HCT116 (cell line): ENCODE results near the gene S100A3. TPM values are rescaled to one million over a fixed set of nuclear protein-coding genes. Genes with fewer than 3 reads are reported as not detected.

Experiments
- ATAC-seq: fragments of 200-7000 bp; cut with Tn5 transposase; 2 replicates; pipeline ENCODE4 v1.9.1; 2020; ENCODE audit warnings: mild to moderate bottlenecking, moderate library complexity
- BruUV-seq: library from RNA; stranded (reverse); fragments of 400-500 nt; replicated peaks from 2 replicates; lab custom pipeline; 2021; lab: Mats Ljungman, UMichigan
- CTCF ChIA-PET: fragments of 300-600 bp; sonication (Branson Sonifier 250); formaldehyde crosslinking; loops from one replicate; lab custom pipeline; 2021; ENCODE audit warnings: antibody characterized with exemption; lab: Charles Lee
- POLR2A ChIA-PET: fragments of 300-600, 350-600 bp; sonication (Branson Sonifier 250); formaldehyde crosslinking; loops from one replicate; lab custom pipeline; 2021; ENCODE audit warnings: antibody characterized with exemption; lab: Charles Lee
- RAD21 ChIA-PET, 2 experiments: fragments of 300-600 bp; sonication (Branson Sonifier 250); formaldehyde crosslinking; loops; one replicate each; lab custom pipeline; 2023; ENCODE audit warnings: low total read pairs in 2 of 2; ENCODE audit not compliant: uncharacterized antibody in 2 of 2, unreplicated experiment in 2 of 2, low non-redundant PET in 1 of 2; lab: Charles Lee
- DNase-seq: peaks from one replicate; pipeline ENCODE4 v3.0.0-alpha.2; 2010; ENCODE audit warnings: low read depth, low spot score
- H2AFZ ChIP-seq: fragments of 200-600 bp; shearing (Covaris generic), sonication (generic); 2 replicates; pipeline ENCODE4 v1.6.1; 2017; ENCODE audit warnings: low read depth, mixed run types, mixed read lengths, antibody characterized with exemption, low read length; ENCODE audit not compliant: poor library complexity, severe bottlenecking
- H3K27ac ChIP-seq: 2 replicates; pipeline ENCODE4 v1.5.1; 2012; ENCODE audit warnings: low read depth, low read length
- H3K27me3 ChIP-seq: fragments of 200-600 bp; sonication (generic); 2 replicates; pipeline ENCODE4 v1.6.1; 2016; ENCODE audit warnings: mixed run types, low read length, mixed read lengths; ENCODE audit not compliant: insufficient read depth
- H3K36me3 ChIP-seq, 2 experiments: fragments of 200-500 bp in 1 of 2; fragments of 200-600 bp in 1 of 2; sonication (Bioruptor generic) in 1 of 2; sonication (generic) in 1 of 2; 2 replicates each; pipeline versions ENCODE4 v1.5.1 to v1.6.1; 2014 to 2016; ENCODE audit warnings: low read length in 2 of 2, inconsistent platforms in 1 of 2, mixed read lengths in 1 of 2, mixed run types in 1 of 2; ENCODE audit not compliant: insufficient read depth in 2 of 2, control insufficient read depth in 1 of 2
- H3K4me1 ChIP-seq, 2 experiments: fragments of 200-600 bp in 1 of 2; sonication (generic) in 1 of 2; 2 replicates each; pipeline versions ENCODE4 v1.5.1 to v1.6.1; 2012 to 2017; ENCODE audit warnings: low read length in 2 of 2, inconsistent platforms in 1 of 2, mild to moderate bottlenecking in 1 of 2, mixed read lengths in 1 of 2, mixed run types in 1 of 2, moderate library complexity in 1 of 2; ENCODE audit not compliant: insufficient read depth in 2 of 2, control insufficient read depth in 1 of 2
- H3K4me2 ChIP-seq: fragments of 200-600 bp; sonication (generic); 2 replicates; pipeline ENCODE4 v1.6.1; 2017; ENCODE audit warnings: mixed run types, low read length, mixed read lengths
- H3K4me3 ChIP-seq, 2 experiments: fragments of 200-600 bp in 1 of 2; sonication (generic) in 1 of 2; replicated peaks in 1 of 2; 2 replicates each; pipeline ENCODE4 v1.5.1; 2011 to 2016; ENCODE audit warnings: low read length in 2 of 2, control low read depth in 1 of 2, low read depth in 1 of 2, mild to moderate bottlenecking in 1 of 2, mixed read lengths in 1 of 2, mixed run types in 1 of 2
- H3K79me2 ChIP-seq: fragments of 200-600 bp; sonication (generic); 2 replicates; pipeline ENCODE4 v1.6.1; 2017; ENCODE audit warnings: mild to moderate bottlenecking, mixed run types, low read length, moderate library complexity, mixed read lengths; ENCODE audit not compliant: insufficient read depth
- H3K9ac ChIP-seq: fragments of 200-600 bp; sonication (generic); 2 replicates; pipeline ENCODE4 v1.6.1; 2016; ENCODE audit warnings: low read length, mixed read lengths
- H3K9me2 ChIP-seq: fragments of 200-600 bp; sonication (generic), shearing (Covaris generic); 2 replicates; pipeline ENCODE4 v1.6.1; 2017; ENCODE audit warnings: mixed run types, mild to moderate bottlenecking, moderate library complexity; ENCODE audit not compliant: insufficient read depth
- H3K9me3 ChIP-seq, 2 experiments: fragments of 200-500 bp in 1 of 2; fragments of 200-600 bp in 1 of 2; sonication (Bioruptor generic) in 1 of 2; sonication (generic) in 1 of 2; 2 replicates each; pipeline ENCODE4 v1.6.1; 2014 to 2017; ENCODE audit warnings: low read length in 2 of 2, mixed read lengths in 2 of 2, inconsistent platforms in 1 of 2, low read depth in 1 of 2, mild to moderate bottlenecking in 1 of 2, mixed run types in 1 of 2, moderate library complexity in 1 of 2; ENCODE audit not compliant: control insufficient read depth in 1 of 2, insufficient read depth in 1 of 2
- H4K20me1 ChIP-seq: fragments of 200-600 bp; sonication (generic), shearing (Covaris generic); 2 replicates; pipeline ENCODE4 v1.6.1; 2017; ENCODE audit warnings: mixed run types, mild to moderate bottlenecking, moderate library complexity; ENCODE audit not compliant: insufficient read depth
- CBX3 ChIP-seq: IDR thresholded peaks from 2 replicates; pipeline ENCODE4 v1.6.1; 2012; ENCODE audit warnings: low read depth
- CEBPB ChIP-seq: IDR thresholded peaks from 2 replicates; pipeline ENCODE4 v1.6.1; 2012; ENCODE audit warnings: low read depth
- ELF1 ChIP-seq: IDR thresholded peaks from 2 replicates; pipeline ENCODE4 v1.6.1; 2012; ENCODE audit warnings: low read depth, borderline replicate concordance
- EZH2 ChIP-seq: fragments of 200-600 bp; sonication (generic); IDR thresholded peaks from 2 replicates; pipeline ENCODE4 v1.6.1; 2017; ENCODE audit warnings: antibody characterized with exemption, mixed run types
- FOSL1 ChIP-seq: IDR thresholded peaks from 2 replicates; pipeline ENCODE4 v1.6.1; 2012; ENCODE audit warnings: low read depth
- MAX ChIP-seq: IDR thresholded peaks from 2 replicates; pipeline ENCODE4 v1.6.1; 2012
- POLR2A ChIP-seq: IDR thresholded peaks from 2 replicates; pipeline ENCODE4 v1.7.0; 2011; ENCODE audit warnings: borderline replicate concordance; ENCODE audit not compliant: insufficient read depth, insufficient read length; ENCODE audit errors: extremely low read depth
- POLR2AphosphoS5 ChIP-seq: IDR thresholded peaks from 2 replicates; pipeline ENCODE4 v1.6.1; 2011; ENCODE audit warnings: mild to moderate bottlenecking, low read depth, low read length, moderate library complexity
- SIN3A ChIP-seq: IDR thresholded peaks from 2 replicates; pipeline ENCODE4 v1.6.1; 2012; ENCODE audit warnings: low read depth
- SRF ChIP-seq: IDR thresholded peaks from 2 replicates; pipeline ENCODE4 v1.6.1; 2012; ENCODE audit warnings: low read depth
- TCF7L2 ChIP-seq: IDR thresholded peaks from 2 replicates; pipeline ENCODE4 v1.7.0; 2011; ENCODE audit warnings: borderline replicate concordance, inconsistent platforms; ENCODE audit not compliant: insufficient read depth, insufficient read length; ENCODE audit errors: extremely low read depth
- YY1 ChIP-seq: IDR thresholded peaks from 2 replicates; pipeline ENCODE4 v1.6.1; 2011; ENCODE audit warnings: low read length, low read depth, moderate library complexity, mild to moderate bottlenecking; ENCODE audit not compliant: insufficient replicate concordance; ENCODE audit errors: extremely low read depth
- ZBTB33 ChIP-seq: IDR thresholded peaks from 2 replicates; pipeline ENCODE4 v1.6.1; 2011; ENCODE audit warnings: mild to moderate bottlenecking, low read length, moderate library complexity; ENCODE audit not compliant: insufficient replicate concordance; ENCODE audit errors: extremely low read depth
- ZFX ChIP-seq: fragments of 450-650 bp; IDR thresholded peaks from 2 replicates; pipeline ENCODE4 v1.6.1; 2017
- ZNF274 ChIP-seq: fragments of 200-500 bp; sonication (Bioruptor generic); IDR thresholded peaks from 2 replicates; pipeline ENCODE4 v1.6.1; 2014; ENCODE audit warnings: mild to moderate bottlenecking, low read depth, low read length, inconsistent platforms
- intact Hi-C: fragments of 100-400 bp; cut with micrococcal nuclease; formaldehyde crosslinking; loops from 2 replicates; pipeline ENCODE4 v1.10.0; 2022
- total RNA-seq: library from RNA; stranded (reverse); gene quantifications from one replicate; pipeline ENCODE4 v1.2.1, GENCODE V29; 2021; ENCODE audit not compliant: unreplicated experiment

S100A3 gene
- total RNA-seq, 1 experiment from 2014 or later: 4.2 TPM

GRCh38 chr1:153534226-153534924 lies 14.7 kb downstream of the S100A3 start:
- Histone ChIP-seq H3K36me3 (peaks cover 0 to 5% of the 10 kb centered on the region in 2 experiments; a peak in 1 of 4 replicates), H3K9ac (peak overlapping the region; percentile 88), H3K4me3 (peak overlapping the region; percentile 74 to 89), H4K20me1 (no peaks in the 10 kb centered on the region), H3K4me2 (peak overlapping the region; percentile 99), H3K9me2 (no peaks in the 10 kb centered on the region), H2AFZ (no peak overlapping the region), H3K4me1 (peaks cover 57 to 71% of the 10 kb centered on the region in 2 experiments), H3K9me3 (no peaks in the 10 kb centered on the region), H3K27ac (peak overlapping the region; percentile 94), H3K79me2 (peaks cover 18% of the 10 kb centered on the region), H3K27me3 (no peaks in the 10 kb centered on the region)
- RAD21 ChIA-PET: interaction anchor here (1.0 to 2.7 kb wide), 5 partner anchors 32 to 75 kb away, joined by 3 to 11 read pairs (median 3); no protein-coding TSS in a partner anchor
- DNase-seq (no peak), ATAC-seq (peak; percentile 0; the same call in 1 of the 2 replicates)
- POLR2A ChIA-PET: interaction anchor here (0.6 to 7.4 kb wide), 18 partner anchors 8 to 444 kb away, joined by 3 to 114 read pairs (median 14); partner anchors contain the start of genes CHTOP, JTB, S100A1 and S100A13
- TF ChIP-seq POLR2A (peak; percentile 47), CBX3 (no peak)
- CTCF ChIA-PET: interaction anchor here (1.0 to 3.2 kb wide), 10 partner anchors 9 to 99 kb away, joined by 3 to 35 read pairs (median 7); partner anchors contain the start of genes CHTOP, S100A13, S100A16 and S100A2
- intact Hi-C loops: loop anchor here (5.0 kb wide), 2 partner anchors 78 to 453 kb away; partner anchors contain the start of genes RAB13 and S100A16
- BruUV-seq: TSS peak; percentile 73

DNA sequence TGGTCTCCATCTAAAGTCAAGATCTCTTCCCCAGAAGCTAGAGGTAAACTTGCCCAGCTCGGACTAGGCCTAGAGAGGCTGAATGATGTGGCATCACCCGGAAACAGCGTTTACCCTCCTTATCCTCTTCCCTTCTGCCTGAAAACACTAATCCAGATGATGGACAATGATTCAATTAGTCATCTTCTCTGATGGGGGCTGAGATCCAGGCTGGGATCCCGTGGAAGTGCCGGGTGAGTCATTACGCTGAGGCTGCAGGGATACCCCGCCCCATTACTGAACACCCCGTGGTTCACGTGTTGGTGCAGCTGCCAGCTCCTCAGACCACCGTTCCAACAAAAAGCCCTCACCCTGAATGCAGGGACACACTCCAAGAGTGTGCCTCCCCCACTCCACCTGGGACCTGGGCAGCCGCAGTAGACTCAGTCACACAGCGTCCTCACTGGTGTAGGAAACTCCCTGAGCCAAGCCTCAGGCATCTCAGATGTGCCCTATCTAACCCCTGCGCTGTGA lies 15.3 kb downstream of the S100A3 start:
- ChIA-PET RAD21 (interaction anchor here (1.5 to 2.7 kb wide), 3 partner anchors 11 to 35 kb away, joined by 5 to 11 read pairs (median 6); no protein-coding TSS in a partner anchor), CTCF (interaction anchor here (0.8 to 3.2 kb wide), 17 partner anchors 9 to 110 kb away, joined by 3 to 35 read pairs (median 6); partner anchors contain the start of genes CHTOP, S100A13, S100A16 and S100A2)
- H2AFZ ChIP-seq: no peak overlapping the region
- BruUV-seq: no TSS peak
- peak overlapping the region; percentile 88 for H3K9ac ChIP-seq
- H4K20me1 ChIP-seq: no peaks in the 10 kb centered on the region
- H3K9me3 ChIP-seq: no peaks in the 10 kb centered on the region
- H3K27me3 ChIP-seq: no peaks in the 10 kb centered on the region
- intact Hi-C loops: loop anchor here (1.0 to 5.0 kb wide), 4 partner anchors 21 to 454 kb away; partner anchors contain the start of genes RAB13 and S100A16
- no peaks in the 10 kb centered on the region for H3K9me2 ChIP-seq
- ATAC-seq: peak; percentile 29
- TF ChIP-seq MAX (no peak), ZNF274 (no peak), YY1 (peak; percentile 36), CEBPB (no peak), POLR2A (peak; percentile 69), ZBTB33 (no peak), ZFX (no peak), ELF1 (no peak), POLR2AphosphoS5 (peak; percentile 94), FOSL1 (no peak), EZH2 (no peak), SRF (no peak), TCF7L2 (no peak), SIN3A (no peak)
- TF ChIP-seq, all 23 proteins: peak for 3
- Histone ChIP-seq H3K4me2 (peak overlapping the region; percentile 99), H3K79me2 (peaks cover 18% of the 10 kb centered on the region), H3K4me1 (peaks cover 53 to 68% of the 10 kb centered on the region in 2 experiments), H3K27ac (peak overlapping the region; percentile 94), H3K4me3 (peak overlapping the region; percentile 74 to 89), H3K36me3 (peaks cover 0 to 5% of the 10 kb centered on the region in 2 experiments; a peak in 1 of 4 replicates)
- POLR2A ChIA-PET: interaction anchor here (0.6 to 7.4 kb wide), 17 partner anchors 9 to 457 kb away, joined by 3 to 114 read pairs (median 8); partner anchors contain the start of genes CHTOP, JTB, RPS27 and S100A13
- DNase-seq: peak; percentile 76
